Thyroid gland (tissue), 4 donors: ENCODE results near the gene GRSF1.

ENCODE experiments used
- POLR2A ChIP-seq, 2 donors: fragments of 450-650 bp; IDR thresholded peaks; one replicate each; pipeline ENCODE4 v1.6.1; 2017; ENCODE audit warnings: antibody characterized with exemption in 2 of 2, mild to moderate bottlenecking in 2 of 2, moderate library complexity in 1 of 2
- TF ChIP-seq, protein P1 (sequence below), 6 experiments: fragments of 200-600 bp in 3 of 6; fragments of 450-650 bp in 3 of 6; sonication (generic) in 3 of 6; IDR thresholded peaks; one replicate each; pipeline ENCODE4 v1.5.1; 2016 to 2019; ENCODE audit warnings: antibody characterized with exemption in 6 of 6, mild to moderate bottlenecking in 2 of 6, inconsistent platforms in 1 of 6, moderate library complexity in 1 of 6

DNA sequence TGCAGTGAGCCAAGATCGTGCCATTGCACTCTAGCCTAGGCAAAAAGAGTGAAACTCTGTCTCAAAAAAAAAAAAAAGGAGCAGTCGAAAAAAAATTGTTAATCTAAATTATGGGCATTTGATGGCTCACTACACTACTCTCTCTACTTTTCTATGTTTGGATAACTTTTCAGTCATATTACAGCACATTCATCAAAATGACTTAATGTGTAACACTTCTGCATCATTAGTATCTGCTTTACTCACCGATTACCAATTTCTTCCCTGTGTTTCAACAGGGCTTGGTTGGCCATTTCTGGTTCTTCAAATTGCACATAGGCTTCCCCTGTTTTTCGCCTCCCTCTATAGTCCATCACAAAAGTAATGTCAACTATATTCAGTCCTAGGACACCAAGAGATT, 8.4 kb downstream of the GRSF1 start:
- TF ChIP-seq POLR2A (IDR thresholded peaks at IDR 0.05), result no peak
- TF ChIP-seq, protein P1, sequence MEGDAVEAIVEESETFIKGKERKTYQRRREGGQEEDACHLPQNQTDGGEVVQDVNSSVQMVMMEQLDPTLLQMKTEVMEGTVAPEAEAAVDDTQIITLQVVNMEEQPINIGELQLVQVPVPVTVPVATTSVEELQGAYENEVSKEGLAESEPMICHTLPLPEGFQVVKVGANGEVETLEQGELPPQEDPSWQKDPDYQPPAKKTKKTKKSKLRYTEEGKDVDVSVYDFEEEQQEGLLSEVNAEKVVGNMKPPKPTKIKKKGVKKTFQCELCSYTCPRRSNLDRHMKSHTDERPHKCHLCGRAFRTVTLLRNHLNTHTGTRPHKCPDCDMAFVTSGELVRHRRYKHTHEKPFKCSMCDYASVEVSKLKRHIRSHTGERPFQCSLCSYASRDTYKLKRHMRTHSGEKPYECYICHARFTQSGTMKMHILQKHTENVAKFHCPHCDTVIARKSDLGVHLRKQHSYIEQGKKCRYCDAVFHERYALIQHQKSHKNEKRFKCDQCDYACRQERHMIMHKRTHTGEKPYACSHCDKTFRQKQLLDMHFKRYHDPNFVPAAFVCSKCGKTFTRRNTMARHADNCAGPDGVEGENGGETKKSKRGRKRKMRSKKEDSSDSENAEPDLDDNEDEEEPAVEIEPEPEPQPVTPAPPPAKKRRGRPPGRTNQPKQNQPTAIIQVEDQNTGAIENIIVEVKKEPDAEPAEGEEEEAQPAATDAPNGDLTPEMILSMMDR (IDR thresholded peaks at IDR 0.05), result no peak
